ENCODE results near the gene ACVRL1. TPM values are rescaled to one million over a fixed set of nuclear protein-coding genes. Genes with fewer than 3 reads are reported as not detected.

ACVRL1 gene
- total and polyA plus RNA-seq, 9 of the 15 experiments (the other 6 are each of a cell fraction or from before 2014, with no cell fraction given), result 0.07 to 1.4 (median 0.30) TPM

DNA sequence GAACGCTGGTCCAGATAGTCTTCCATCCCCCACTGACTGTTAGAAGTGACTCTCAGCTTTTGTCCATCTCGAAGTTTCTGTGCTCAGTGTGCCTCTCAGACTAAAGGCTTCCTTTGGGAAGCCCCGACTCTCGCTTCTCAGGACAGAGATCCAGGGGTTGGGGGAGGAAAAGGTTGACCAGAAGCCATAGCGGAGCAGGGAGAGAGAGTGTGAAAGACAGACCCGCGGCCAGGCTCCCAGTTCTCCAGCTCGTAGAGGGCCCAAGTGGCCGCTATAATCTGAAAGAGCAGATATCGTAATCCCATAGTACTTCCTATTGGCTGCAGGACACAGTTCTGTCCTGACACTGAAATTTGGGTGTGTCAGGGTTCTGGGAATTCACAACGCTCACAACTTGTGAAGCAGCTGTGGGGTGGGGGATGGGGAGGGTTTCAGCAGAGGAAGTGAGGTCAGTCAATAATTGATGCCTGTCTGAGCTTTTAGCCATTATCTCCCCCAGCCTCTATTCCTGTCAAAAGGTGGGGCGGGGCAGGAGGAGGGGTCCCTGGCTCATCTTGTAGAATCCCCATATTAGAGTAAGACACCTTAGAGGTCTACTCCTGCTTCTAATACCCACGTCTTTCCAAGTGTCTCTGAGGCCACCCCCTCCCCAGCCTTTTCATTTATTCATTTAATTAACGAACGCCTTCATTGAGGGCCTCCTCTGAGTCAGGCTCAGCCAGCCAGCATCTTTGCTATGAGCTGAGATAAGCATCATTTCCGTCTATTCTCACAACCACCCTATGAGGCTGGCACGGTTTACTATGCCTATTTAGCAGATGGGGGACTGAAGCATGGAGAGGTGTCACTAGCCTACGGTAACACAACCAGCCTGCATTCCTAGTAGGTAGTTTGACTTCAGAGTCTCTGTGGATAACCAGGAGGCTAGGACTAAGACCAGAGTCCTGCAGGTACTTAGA is 1.6 kb upstream of the ACVRL1 start (continued):
- TF ChIP-seq, protein P1, sequence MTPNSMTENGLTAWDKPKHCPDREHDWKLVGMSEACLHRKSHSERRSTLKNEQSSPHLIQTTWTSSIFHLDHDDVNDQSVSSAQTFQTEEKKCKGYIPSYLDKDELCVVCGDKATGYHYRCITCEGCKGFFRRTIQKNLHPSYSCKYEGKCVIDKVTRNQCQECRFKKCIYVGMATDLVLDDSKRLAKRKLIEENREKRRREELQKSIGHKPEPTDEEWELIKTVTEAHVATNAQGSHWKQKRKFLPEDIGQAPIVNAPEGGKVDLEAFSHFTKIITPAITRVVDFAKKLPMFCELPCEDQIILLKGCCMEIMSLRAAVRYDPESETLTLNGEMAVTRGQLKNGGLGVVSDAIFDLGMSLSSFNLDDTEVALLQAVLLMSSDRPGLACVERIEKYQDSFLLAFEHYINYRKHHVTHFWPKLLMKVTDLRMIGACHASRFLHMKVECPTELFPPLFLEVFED (CRISPR knock-in tag; conservative IDR thresholded peaks at IDR 0.05), result no peak
- TF ChIP-seq, protein P2, sequence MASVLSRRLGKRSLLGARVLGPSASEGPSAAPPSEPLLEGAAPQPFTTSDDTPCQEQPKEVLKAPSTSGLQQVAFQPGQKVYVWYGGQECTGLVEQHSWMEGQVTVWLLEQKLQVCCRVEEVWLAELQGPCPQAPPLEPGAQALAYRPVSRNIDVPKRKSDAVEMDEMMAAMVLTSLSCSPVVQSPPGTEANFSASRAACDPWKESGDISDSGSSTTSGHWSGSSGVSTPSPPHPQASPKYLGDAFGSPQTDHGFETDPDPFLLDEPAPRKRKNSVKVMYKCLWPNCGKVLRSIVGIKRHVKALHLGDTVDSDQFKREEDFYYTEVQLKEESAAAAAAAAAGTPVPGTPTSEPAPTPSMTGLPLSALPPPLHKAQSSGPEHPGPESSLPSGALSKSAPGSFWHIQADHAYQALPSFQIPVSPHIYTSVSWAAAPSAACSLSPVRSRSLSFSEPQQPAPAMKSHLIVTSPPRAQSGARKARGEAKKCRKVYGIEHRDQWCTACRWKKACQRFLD (CRISPR knock-in tag; IDR thresholded peaks at IDR 0.05), result no peak
- no peak for TF ChIP-seq FOXA3 (CRISPR knock-in tag; conservative IDR thresholded peaks at IDR 0.05 in 1 of 2, IDR thresholded peaks at IDR 0.05 in 1 of 2)
- no peak for TF ChIP-seq KLF1 (tag; IDR thresholded peaks at IDR 0.05)
- TF ChIP-seq CREB1 (IDR thresholded peaks at IDR 0.05), result peak; percentile 37; the same call in 1 of the 2 replicates
- TF ChIP-seq CREB1 (CRISPR knock-in tag; IDR thresholded peaks at IDR 0.05), result no peak
- no peak for TF ChIP-seq MTF1 (CRISPR knock-in tag; IDR thresholded peaks at IDR 0.05; ENCODE audit: borderline replicate concordance)
- peak; percentile 88 for TF ChIP-seq NFRKB (IDR thresholded peaks at IDR 0.05; ENCODE audit: low read depth)
- TF ChIP-seq SMAD4 (CRISPR knock-in tag; conservative IDR thresholded peaks at IDR 0.05), result peak; percentile 72
- TF ChIP-seq CEBPB (tag; IDR thresholded peaks at IDR 0.05), result peak; percentile 13; the same call in 1 of the 2 replicates
- peak; percentile 62; the same call in 1 of the 2 replicates for TF ChIP-seq GTF2E2 (tag; IDR thresholded peaks at IDR 0.05)
- TF ChIP-seq TBL1XR1 (IDR thresholded peaks at IDR 0.05; ENCODE audit: low read length in 2 of 2), result peak; percentile 87 to 91; a peak in 3 of 4 replicates
- TF ChIP-seq, protein P3, sequence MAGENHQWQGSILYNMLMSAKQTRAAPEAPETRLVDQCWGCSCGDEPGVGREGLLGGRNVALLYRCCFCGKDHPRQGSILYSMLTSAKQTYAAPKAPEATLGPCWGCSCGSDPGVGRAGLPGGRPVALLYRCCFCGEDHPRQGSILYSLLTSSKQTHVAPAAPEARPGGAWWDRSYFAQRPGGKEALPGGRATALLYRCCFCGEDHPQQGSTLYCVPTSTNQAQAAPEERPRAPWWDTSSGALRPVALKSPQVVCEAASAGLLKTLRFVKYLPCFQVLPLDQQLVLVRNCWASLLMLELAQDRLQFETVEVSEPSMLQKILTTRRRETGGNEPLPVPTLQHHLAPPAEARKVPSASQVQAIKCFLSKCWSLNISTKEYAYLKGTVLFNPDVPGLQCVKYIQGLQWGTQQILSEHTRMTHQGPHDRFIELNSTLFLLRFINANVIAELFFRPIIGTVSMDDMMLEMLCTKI (IDR thresholded peaks at IDR 0.05; ENCODE audit: partially characterized antibody), result no peak
- TF ChIP-seq JUN (IDR thresholded peaks at IDR 0.05; ENCODE audit: borderline replicate concordance, low read depth, low read length), result 0 out of 2 replicates have a peak, but pooled peaks have one; percentile 73
- TF ChIP-seq JUN (CRISPR knock-in tag; IDR thresholded peaks at IDR 0.05; ENCODE audit: borderline replicate concordance), result no peak
- TF ChIP-seq DACH1 (IDR thresholded peaks at IDR 0.05; ENCODE audit: partially characterized antibody), result peak; percentile 82
- peak; percentile 47; the same call in 1 of the 2 replicates for TF ChIP-seq ESRRA (IDR thresholded peaks at IDR 0.05; ENCODE audit: borderline replicate concordance, low read depth)
- 0 out of 4 replicates have a peak, but pooled peaks of 1 of the 2 experiments have one; percentile 7 for TF ChIP-seq NONO (IDR thresholded peaks at IDR 0.05; ENCODE audit: low read depth in 2 of 2, low read length in 1 of 2)
- TF ChIP-seq, protein P4, sequence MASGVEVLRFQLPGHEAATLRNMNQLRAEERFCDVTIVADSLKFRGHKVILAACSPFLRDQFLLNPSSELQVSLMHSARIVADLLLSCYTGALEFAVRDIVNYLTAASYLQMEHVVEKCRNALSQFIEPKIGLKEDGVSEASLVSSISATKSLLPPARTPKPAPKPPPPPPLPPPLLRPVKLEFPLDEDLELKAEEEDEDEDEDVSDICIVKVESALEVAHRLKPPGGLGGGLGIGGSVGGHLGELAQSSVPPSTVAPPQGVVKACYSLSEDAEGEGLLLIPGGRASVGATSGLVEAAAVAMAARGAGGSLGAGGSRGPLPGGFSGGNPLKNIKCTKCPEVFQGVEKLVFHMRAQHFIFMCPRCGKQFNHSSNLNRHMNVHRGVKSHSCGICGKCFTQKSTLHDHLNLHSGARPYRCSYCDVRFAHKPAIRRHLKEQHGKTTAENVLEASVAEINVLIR (CRISPR knock-in tag; IDR thresholded peaks at IDR 0.05), result 0 out of 2 replicates have a peak, but pooled peaks have one; percentile 12
- TF ChIP-seq RB1 (IDR thresholded peaks at IDR 0.05; ENCODE audit: low read depth), result no peak
- no peak for TF ChIP-seq TAF15 (IDR thresholded peaks at IDR 0.05; ENCODE audit: low read depth, low read length)
- TF ChIP-seq PHF21A (IDR thresholded peaks at IDR 0.05; ENCODE audit: borderline replicate concordance, low read depth), result peak; percentile 63; the same call in 1 of the 2 replicates
